Activated CD8-positive, alpha-beta memory T cell treated with anti-CD3 and anti-CD28 coated beads for 1 hour (primary cell): ENCODE measurements around the gene PTPRG.

Experiments used
- DNase-seq, 2 donors: peaks; one replicate each; pipeline ENCODE4 v3.0.0-alpha.2; 2020; ENCODE audit warnings: low read depth in 1 of 2; ENCODE audit errors: extremely low read depth in 1 of 2

Gene PTPRG

DNA sequence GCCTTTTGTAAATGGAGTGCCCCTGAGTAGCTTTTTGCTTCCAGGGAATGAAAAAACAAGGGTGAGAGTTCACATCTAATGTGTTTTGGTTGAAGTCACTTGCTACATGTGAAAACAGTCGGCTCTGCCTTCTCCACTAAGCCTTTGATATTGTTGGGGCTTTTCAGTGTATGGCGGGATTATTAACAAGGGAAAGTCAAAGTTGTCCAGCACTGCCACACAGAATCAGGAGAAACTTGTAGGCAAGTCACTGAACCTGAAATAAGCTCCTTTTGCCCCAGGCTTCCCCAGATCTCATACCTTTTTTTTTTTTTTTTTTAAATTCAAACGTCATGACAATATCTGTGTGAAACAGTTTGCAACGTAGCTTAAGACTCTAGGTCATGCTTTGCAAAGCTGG, 564.0 kb downstream of the PTPRG start:
- DNase-seq: no peak

DNA sequence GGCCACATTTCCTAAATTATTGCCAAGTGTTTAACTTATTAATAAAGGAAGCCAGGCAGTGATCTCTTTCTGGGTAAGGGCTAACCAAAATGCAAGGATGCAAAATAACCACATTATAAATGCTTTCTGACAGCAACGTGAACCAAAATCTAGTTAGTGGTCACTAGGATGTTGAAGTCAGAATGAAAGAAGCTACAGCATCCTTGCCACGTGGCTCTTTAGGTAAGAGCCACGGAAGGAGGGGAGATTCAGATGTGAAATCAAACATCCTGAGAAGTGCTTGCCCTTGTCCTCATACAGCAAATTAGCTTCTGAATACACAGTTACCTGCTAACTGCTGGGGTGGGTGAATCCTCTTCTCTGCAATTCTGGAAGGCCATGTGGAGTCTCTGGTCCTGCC, 565.7 kb downstream of the PTPRG start:
- no peak for DNase-seq

DNA sequence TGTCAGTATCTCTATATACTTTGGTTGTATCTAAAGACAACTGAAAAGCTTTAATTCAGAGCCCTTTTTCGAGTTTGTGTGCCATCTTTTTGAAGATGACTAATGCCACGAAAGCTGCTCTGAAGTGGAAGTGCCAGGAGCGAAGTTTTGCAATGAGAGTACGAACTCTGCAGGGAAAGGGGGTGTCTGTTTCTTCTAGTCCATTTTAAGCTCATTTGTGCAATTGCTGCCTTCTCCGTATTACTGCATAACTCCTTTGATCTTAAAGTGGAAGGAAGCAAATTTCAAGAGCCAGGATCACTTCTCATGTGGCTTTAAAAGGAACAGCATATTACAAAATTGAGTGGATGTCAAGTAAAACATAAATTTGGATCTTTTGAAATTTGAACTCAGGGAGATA, 566.7 kb downstream of the PTPRG start:
- no peak for DNase-seq

DNA sequence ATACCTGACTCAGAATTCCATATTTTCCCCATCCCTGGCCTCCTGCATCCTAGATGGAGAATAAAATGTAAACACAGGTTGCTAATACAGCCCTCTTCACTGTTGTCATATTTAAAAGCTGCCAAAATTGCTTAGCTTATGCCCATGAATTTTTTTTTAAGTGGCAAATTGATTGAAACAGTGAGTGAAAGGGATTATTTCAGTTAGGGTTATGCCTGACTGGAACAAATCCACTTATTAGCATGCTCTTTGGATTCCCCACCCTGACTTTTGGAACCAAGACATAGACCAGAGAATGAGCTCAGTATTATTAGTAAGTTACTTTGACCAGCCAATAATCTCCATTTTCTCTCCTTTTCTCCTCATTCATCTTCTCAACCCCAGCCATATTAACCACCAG, 567.3 kb downstream of the PTPRG start:
- no peak for DNase-seq

DNA sequence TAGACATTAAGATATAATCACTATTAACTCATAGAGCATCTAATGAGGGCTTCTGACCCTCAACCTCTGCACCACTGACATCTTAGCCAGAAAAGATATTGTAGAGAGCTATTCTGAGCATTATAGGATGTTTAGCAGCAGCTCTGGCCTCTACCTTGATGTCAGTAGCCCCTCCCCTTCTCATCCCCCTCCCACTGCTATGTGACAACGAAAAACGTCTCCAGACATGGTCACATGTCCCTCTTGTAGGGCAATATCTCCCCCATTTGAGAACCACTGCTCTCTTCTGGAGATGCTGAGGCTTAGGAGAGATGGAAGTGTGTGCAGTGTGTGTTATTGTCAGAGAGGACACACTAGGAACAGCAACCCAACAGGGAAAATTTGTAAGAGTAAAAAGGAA, 569.7 kb downstream of the PTPRG start:
- no peak for DNase-seq

DNA sequence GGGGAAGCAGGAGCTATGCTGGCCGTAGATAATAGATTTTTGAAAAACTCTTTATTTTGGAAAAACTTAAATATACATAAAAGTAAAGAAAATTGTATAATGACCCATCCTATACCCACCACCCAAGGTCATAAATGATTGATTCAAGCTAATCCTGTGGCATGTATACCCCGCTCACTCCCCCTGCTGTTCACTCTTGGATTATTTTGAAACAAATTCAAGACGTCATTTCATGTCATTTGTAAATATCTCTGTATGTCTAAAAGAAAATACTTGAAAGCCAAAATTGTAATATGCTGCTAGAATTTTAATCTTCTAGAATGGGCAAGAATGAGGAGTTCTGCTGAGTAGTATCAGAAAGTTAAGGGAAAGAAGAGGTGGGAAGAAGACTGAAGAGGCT, 570.2 kb downstream of the PTPRG start:
- DNase-seq: no peak

DNA sequence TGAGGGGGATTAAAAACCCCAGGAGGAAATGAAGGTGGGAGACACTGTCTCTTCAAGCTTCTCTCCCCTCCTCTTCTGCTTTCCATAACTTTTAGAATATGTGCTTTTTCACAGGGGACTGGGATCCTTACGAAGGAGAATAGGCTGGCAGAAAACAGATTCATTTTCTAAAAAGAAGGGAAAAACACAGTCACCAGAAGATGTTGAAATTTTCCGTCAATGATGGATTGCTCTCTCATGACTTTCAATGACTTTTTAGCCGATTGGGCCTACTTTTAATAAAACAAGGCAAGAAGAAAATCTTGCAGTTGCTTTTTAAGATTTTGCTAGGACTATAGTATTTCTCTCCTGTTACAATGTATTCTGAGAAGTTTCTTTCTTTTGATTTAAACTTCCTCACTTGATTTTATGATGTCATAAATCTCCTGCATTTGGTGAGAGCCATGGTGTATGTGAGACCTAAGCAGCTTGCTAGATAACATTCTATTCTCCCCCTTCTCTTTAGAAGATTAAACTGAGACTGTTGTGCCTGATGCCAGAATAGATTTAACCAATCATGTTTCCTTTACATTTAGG, 570.7 kb downstream of the PTPRG start:
- no peak for DNase-seq

DNA sequence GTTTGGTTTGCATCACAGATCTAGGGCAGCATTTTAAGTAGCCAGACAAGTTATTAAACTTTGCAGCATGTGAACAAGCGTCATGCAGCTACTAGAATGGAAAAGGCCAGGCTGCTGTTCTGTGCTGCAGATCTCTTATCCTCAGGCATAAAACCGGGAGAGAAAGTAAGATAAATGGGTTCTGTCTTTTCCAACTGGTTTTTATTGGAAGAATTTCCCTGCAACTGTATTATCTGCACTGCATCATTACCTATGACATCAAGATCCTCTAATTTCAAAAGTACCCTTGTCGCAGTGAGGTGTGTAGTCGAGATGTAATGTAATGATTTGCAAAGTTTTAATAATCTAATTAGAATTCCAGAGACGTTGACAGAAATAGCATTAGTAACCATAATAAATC, 571.6 kb downstream of the PTPRG start:
- no peak for DNase-seq

DNA sequence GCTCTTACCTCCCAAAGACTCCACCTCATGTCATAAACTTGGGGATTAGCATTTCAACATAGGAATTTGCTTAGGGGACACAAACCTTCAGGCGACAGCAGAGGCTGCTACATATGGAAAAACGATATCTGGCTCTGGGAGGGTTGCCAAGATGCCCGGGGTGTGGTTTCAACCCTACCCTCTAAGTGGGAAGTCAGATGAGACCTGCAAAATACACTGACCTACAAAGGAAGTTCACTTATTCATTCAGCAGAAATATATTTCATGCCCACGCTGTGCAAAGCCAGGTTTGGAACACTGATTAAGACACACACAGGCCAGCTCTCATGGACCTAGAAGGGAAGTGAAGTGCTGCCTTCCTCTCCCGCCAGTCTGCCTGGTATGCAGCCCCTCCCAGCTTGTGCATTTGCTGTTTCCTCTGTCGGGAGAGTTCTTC, 572.7 kb downstream of the PTPRG start:
- DNase-seq: no peak

DNA sequence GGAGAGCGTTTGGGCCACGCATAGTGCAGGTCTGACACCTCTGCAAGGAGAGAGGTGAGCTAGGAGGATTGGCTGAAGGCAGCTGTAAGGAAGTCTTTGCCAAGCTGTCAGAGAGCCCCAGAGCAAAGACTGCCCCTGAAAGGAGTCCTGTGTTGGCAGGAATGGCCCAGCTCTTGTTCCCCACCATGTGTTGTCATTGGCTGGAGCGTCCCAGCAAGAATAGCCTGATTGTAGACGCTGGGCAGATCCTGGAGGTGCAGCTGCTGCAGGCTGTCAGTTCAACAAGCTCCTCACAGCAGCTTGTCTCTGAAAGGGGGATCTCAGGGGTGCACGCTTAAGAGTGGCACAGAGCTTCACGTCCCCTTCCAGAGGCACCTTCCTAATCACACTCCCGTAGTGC, 574.4 kb downstream of the PTPRG start:
- no peak for DNase-seq

DNA sequence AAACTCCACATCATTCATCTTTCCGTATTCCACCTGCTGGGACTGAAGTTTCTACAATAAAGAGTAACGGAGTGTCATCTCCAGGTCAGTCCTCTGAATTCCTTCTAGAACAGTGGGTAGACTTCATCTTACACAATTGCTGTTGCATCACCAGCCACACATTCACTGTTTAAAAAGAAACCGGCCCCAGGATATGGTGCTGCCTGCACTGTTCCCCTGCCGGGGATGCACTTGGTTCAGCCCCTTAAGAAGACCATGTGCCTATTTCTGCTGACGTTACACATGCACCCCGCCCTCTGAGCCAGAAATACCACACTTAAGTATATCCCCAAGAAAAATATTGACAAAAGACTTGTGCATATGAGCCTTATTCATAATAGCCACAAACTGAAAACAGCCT, 578.6 kb downstream of the PTPRG start:
- no peak for DNase-seq

DNA sequence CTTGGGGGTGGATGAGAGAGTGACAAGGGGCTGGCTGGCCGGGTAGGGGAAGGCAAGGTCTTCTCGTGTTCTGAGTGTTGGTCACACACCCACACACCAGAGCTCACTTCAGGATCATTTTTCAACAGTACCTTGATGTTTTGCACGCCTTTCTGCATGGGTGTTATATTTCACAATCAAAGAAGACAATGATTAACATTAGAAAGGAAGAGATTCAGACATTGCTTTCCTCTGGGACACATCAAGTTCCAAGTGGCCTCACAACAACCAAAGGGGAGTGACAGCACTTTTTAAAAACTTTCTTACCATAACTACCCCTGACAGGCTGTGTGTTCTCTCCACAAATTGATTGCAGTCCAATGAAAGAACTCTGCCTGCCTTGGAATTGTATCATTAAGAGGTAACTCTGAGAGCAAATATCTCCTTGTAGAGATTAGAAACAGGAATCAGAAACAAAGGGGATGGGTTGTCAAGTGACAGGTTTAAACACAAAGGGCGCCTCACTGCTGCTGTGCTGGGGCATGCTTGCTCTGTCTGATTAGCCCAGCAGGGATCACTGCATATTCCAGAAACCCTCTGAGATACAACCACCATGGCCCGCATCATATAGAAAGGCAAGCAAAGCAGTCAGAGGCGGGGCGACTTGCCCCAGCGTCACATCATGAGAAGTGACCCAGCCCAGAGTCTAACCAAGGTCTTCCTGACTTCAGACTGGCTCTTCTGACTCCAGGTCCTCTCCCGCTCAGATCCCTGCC, 581.1 kb downstream of the PTPRG start:
- no peak for DNase-seq

DNA sequence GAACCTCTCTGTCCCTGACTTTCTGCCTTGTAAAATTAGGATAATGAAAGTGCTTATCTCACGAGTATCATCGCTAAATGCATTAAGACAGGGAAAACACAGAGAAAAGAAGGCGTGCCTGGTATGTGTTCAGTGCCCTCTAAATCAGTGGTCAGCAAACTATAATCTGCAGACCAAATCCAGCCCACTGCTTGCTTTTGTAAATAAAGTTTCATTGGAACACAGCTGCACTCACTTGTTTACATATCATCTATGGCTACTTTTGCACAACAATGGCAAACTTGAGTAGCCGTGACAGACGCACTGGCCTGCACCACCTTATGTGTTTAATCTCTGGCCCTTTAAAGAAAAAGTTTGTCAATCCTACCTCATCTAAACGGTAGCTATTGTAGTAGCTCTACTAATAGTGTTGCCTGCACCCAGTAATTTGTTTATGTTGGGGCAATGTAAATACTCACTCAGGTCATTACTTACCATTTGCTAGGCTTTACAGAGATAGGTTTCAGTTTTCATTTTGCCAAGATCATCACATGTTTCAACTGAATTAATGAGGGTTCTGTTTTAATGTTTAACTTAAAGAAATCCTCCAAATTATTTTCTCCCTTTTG, 582.6 kb downstream of the PTPRG start:
- DNase-seq: no peak

DNA sequence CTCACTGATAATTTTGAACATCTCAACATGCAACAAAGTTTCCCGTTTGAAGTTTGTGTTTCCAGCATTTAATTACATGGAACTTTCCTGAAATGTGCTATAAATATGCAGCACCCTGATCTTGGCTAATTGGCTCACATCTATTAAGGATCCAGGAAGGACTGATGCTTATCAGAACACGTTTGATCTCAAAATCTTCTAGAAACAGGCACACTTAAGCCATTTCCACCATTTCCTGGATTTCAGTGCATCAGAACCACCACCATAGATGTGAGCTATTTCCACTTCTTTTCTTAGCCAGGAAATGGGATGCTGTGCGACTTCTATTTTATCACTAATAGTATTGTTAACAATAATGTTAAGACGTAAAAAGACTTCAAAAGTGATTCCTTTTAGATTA, 583.1 kb downstream of the PTPRG start:
- no peak for DNase-seq

DNA sequence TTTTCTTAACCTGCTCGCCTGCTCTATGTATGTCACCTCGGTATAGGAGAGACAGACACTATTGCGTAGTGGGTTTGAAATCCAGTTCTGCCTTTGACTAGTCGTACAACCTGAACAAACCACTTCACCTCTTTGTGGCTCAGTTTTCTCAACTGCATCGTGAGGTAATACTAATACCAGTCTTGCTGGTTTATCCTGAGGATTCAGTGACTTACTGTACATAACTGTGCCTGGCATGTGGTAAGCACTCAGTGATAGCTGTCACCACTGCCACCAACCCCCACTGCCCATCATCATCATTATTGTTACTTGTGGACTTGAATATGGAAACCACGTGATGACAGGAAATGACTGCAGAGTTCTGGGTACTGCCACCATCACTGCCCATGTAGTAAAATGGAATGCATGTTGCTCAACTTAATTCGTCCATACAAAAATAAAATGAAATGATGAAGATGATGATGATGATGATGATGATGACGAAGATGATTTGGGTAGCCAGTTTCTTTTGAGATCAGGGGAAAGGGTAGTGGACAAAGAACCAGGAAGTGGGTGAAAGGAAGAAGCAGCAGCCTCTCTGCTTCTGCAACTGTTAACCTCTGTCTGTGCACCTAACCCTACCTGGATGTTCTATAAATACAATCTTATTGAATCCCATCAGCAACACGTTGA, 583.9 kb downstream of the PTPRG start:
- no peak for DNase-seq

DNA sequence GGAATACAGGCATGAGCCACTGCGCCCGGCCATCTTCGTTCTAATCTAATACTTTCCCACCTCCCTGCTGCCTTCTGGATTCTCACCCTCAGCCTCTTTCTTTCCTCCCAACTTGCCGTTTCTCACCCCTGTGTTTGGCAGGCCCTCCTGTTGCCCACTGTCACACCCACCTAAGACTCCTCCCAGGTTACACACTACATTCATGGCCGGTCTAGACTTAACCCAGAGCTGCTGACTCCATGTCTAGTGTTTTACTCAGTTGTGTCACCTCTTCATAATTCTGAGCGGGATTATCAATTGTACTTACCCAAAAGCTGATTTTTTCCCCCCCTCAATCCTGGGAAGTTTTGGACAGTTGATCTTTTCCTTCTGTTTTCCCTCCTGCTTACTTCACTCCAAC, 588.2 kb downstream of the PTPRG start:
- no peak for DNase-seq

DNA sequence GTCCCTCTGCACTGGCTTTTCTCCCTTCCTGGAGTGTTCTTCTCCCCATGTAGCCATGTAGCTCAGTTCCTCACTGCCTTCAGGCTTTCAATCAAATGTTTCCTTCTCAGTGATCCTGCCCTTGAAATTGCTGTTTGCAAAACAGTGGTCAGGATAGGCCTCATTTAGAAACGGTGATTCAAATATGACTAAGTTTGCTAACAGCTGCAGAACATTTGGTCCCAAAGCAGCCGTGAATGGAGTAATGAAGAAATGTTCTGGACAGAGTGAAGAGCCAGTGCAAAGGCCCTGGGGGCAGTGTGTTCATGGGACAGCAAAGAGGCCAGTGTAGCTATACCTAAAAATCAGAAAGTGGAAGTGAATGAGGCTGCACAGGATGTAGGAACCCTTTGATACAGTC, 588.6 kb downstream of the PTPRG start:
- no peak for DNase-seq

DNA sequence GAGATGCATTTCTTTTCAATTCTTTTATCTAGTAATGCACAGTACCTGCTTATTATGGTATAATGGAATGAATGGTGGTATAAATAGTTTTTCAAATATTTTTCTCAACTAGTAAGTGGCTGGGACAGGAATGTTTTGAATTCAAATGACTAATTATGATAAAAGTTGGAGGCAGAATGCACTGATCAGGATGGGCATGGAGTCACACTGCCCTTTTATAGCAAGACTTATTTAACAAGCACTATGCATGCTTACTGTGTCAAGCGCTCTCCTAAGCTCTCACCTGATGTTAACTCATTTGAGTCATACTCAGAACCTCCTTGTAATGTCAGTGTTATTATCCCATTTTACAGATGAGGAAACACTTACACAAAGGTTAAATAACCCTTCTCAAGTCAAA, 590.2 kb downstream of the PTPRG start:
- no peak for DNase-seq

DNA sequence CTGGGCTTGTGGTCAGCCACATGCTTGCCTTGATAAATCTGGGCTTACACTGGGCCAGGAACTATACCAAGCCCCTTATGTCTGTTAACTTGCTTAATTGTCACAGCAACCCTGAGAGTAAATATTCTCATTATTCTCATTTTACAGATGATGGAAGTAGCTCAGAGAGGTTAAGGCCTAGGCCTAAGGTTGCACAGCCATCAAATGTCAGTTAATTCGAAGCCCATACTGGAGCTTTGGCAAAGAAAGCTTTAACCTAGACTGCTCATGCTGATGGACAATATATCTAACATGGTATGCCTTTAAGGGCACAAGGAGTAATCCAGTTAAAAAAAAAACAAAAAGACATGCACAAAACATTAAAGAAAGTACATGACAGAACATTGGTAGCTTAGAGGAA, 591.9 kb downstream of the PTPRG start:
- no peak for DNase-seq

DNA sequence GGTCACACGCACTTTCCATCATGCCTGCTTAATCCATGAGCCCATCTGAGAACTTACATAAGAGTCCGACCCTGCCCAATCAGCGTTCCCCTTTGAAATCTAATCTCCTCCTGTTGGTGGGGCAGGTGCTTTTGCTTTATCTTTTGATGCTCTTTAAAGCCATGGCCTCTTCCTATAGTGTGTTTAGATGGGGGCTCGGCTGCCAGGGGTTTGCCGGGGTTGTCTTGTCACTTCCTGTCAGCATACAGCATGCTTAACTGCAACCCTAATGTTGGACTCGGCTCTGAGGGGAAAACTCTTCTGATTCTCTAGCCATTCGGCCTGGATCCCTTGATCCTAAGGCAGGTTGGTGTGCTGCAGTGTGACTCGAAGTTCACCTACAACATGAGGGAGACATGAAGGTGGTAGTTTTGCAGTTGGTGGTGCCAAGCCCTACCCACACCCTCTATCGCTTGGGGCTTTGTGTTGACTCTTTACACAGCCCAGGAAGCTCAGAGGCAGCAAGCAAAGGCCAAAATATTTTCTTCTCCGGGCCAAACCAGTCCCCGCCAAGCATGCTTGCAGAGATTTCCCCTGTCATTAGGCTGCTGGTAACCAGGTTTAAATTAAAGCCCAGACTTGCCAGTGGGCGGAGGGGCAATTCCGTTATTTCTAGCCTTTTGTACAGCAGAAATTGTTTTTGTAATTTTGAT, 593.2 kb downstream of the PTPRG start:
- no peak for DNase-seq

DNA sequence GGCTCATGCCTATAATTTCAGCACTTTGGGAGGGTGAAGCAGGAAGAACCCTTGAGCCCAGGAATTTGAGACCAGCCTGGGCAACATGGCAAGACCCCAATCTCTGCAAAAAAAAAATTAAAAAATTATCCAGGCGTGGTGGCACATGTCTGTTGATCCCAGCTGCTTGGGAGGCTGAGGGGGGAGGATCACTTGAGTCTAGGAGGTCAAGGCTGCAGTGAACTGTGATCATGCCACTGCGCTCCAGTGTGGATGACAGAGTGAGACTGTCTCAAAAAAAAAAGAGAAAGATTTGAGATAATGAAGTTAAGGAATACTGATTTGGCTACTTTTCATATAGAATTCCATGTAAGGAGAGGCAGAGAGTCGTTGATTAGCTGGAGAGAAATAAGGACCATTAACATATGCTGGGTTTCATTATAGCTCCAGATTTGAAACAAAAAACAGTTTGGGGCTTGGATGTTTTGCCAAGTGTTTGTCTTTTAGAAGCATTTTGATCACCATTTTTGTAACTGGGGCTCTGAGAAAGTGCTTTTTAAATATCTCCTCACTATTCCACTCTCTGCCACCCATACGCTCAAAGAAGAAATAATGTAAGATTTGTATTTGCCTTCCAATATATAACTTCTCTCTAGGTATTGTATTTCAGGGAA, 597.8 kb downstream of the PTPRG start:
- no peak for DNase-seq
